Measurements from ENCODE around the gene PHF21A.

GRCh38 chr11:45917623-45918330 lies 203.5 kb downstream of the PHF21A start, which contains the start of gene PEX16:
- no peak for TF ChIP-seq CTCF (IDR thresholded peaks at IDR 0.05; ENCODE audit: insufficient read depth, low read depth, low read length)
- TF ChIP-seq EZH2 (IDR thresholded peaks at IDR 0.05; ENCODE audit: insufficient read depth, low read length) = no peak

All from astrocyte (in vitro differentiated cells and primary cell).